Central memory CD4-positive, alpha-beta T cell (primary cell): Measurements from ENCODE around the gene BUD23.
"Not testable (repeated sequence)": the region's sequence is repeated elsewhere in the genome, so short reads cannot be mapped to it uniquely, and the experiment has no call there.

ENCODE experiments used
- DNase-seq: peaks from one replicate; pipeline ENCODE4 v3.0.0; 2022
- total RNA-seq, 3 experiments: gene quantifications; one replicate each; lab custom pipeline; 2026; lab: John Stamatoyannopoulos, UW

The BUD23 gene
- total RNA-seq = 41.8 to 124 (median 41.9) reads per million in 3 experiments

- DNase-seq = peak; percentile 89
These were observed at the start of gene BUD23, which contains the start of gene DNAJC30 for GRCh38 chr7:73683056-73683787. TSS of gene BUD23 (plus strand) at chr7:73683597. CDS start at chr7:73683626, 29 bp downstream. TSS of gene DNAJC30 (minus strand) at chr7:73683453. CDS start at chr7:73683423, 30 bp downstream.

GRCh38 chr7:73633844-73634243 is 49.6 kb upstream of the BUD23 start:
- DNase-seq = no peak

GRCh38 chr7:73635428-73636200 is 47.8 kb upstream of the BUD23 start:
- DNase-seq = no peak

- DNase-seq = no peak
These were observed 44.5 kb upstream of the BUD23 start for GRCh38 chr7:73638911-73639310.

- DNase-seq = no peak
These were observed 40.6 kb upstream of the BUD23 start for GRCh38 chr7:73642834-73643233.

GRCh38 chr7:73644688-73645286 is 38.6 kb upstream of the BUD23 start:
- no peak for DNase-seq

- no peak for DNase-seq
These were observed 37.7 kb upstream of the BUD23 start for GRCh38 chr7:73645643-73646174.

GRCh38 chr7:73646785-73647724 is 36.3 kb upstream of the BUD23 start:
- no peak for DNase-seq

- no peak for DNase-seq
These were observed 35.4 kb upstream of the BUD23 start for GRCh38 chr7:73647725-73648592.

GRCh38 chr7:73648593-73649332 is 34.6 kb upstream of the BUD23 start:
- DNase-seq = no peak

- DNase-seq = no peak
These were observed 33.8 kb upstream of the BUD23 start for GRCh38 chr7:73649576-73649975.

GRCh38 chr7:73650524-73650923 is 32.9 kb upstream of the BUD23 start:
- DNase-seq = no peak

- no peak for DNase-seq
These were observed 30.9 kb upstream of the BUD23 start for GRCh38 chr7:73652541-73652949.

- not testable (repeated sequence) for DNase-seq
These were observed 28.1 kb upstream of the BUD23 start for GRCh38 chr7:73655309-73655708.

GRCh38 chr7:73659983-73660382 is 23.4 kb upstream of the BUD23 start:
- no peak for DNase-seq

GRCh38 chr7:73660594-73660993 is 22.8 kb upstream of the BUD23 start:
- DNase-seq = not testable (repeated sequence)

- no peak for DNase-seq
These were observed 20.4 kb upstream of the BUD23 start for GRCh38 chr7:73663033-73663432.

- DNase-seq = peak; percentile 90
These were observed 15.9 kb upstream of the BUD23 start, which contains the start of gene VPS37D for GRCh38 chr7:73667344-73668102. TSS of gene VPS37D (plus strand) at chr7:73667831. CDS start at chr7:73667959, 128 bp downstream.
